ENCODE data around the gene ARV1. TPM values are rescaled to one million over a fixed set of nuclear protein-coding genes. Genes with fewer than 3 reads are reported as not detected.

The ARV1 gene
- total RNA-seq (1 to 10 TPM; 1.5 to 1.8 TPM), total RNA-seq (3.6 to 20.1 (median 9.4) reads per million in 172 experiments)
- polyA plus RNA-seq (2013, experiment 1 of 2): 14.1 TPM
- polyA plus RNA-seq (2013, experiment 2 of 2): 13.9 TPM

GRCh38 chr1:230978491-230979388, at the start of gene ARV1, which contains the start of gene TTC13:
Gene ARV1, plus strand, starts transcription at chr1:230979094. Its CDS starts 12 bp downstream, at chr1:230979106.
Gene TTC13, minus strand, starts transcription at chr1:230978861. Its CDS starts 31 bp downstream, at chr1:230978830.
- Mint-ChIP-seq H3K4me1 (ENCODE audit: low read depth) (peaks cover 35% of the 10 kb centered on the region), H3K27me3 (no peaks in the 10 kb centered on the region), H3K9me3 (no peaks in the 10 kb centered on the region), H3K27ac (peak within 1 kb of the TSS; percentile 94), H3K4me3 (peak within 1 kb of the TSS; percentile 99), H3K36me3 (ENCODE audit: low read depth) (peaks cover 37% of the 10 kb centered on the region)
- Histone ChIP-seq H3K27ac (ENCODE audit: low read depth in 1 of 2, low read length in 2 of 2) (peak within 1 kb of the TSS; percentile 76 to 78), H3K9me3 (ENCODE audit: control insufficient read depth in 1 of 2, insufficient read depth in 1 of 2, low read length in 2 of 2) (no peaks in the 10 kb centered on the region), H3K36me3 (ENCODE audit: insufficient read depth, low read length) (peaks cover 21% of the 10 kb centered on the region), H3K4me1 (ENCODE audit: insufficient read depth, low read length) (peaks cover 50% of the 10 kb centered on the region), H3K4me3 (ENCODE audit: low read length) (peak within 1 kb of the TSS; percentile 84), H3K27me3 (ENCODE audit: control insufficient read depth in 1 of 2, insufficient read depth in 2 of 2, low read length in 2 of 2) (no peaks in the 10 kb centered on the region)
- ChIA-PET POLR2A (interaction anchor here (0.6 to 4.1 kb wide), 10 partner anchors 9 to 359 kb away, joined by 3 to 28 read pairs (median 4); partner anchors contain the start of genes EXOC8, FAM89A and SPRTN), CTCF (interaction anchor here (0.6 to 1.6 kb wide), 15 partner anchors 12 to 337 kb away, joined by 3 to 7 read pairs (median 3); partner anchors contain the start of gene FAM89A)
- DNase-seq (peak; percentile 89 to 99 (median 96)), ATAC-seq (ENCODE audit: poor library complexity) (peak; percentile 89)
- intact Hi-C loops (cut with DNase I, micrococcal nuclease): loop anchor here (1.0 to 10.0 kb wide), 10 partner anchors 60 to 549 kb away; partner anchors contain the start of genes COG2 (in 2 of the 2), C1orf198 (in 1 of the 2), EXOC8 (in 1 of the 2) and GNPAT (in 1 of the 2)
- peak; percentile 71 for TF ChIP-seq CTCF (IDR thresholded peaks at IDR 0.05)

- H3K4me1 ChIP-seq (ENCODE audit: insufficient read depth, low read length): no peaks in the 10 kb centered on the region
- ChIA-PET CTCF (no interaction called here), POLR2A (no interaction called here)
- no peak overlapping the region for H3K4me3 Mint-ChIP-seq
- no peak overlapping the region for H3K27ac ChIP-seq (ENCODE audit: low read depth in 1 of 2, low read length in 2 of 2)
- H3K4me3 ChIP-seq (ENCODE audit: low read length): no peak overlapping the region
- ATAC-seq (ENCODE audit: poor library complexity) (no peak), DNase-seq (no peak)
- peaks cover 86% of the 10 kb centered on the region for H3K36me3 Mint-ChIP-seq (ENCODE audit: low read depth)
- H3K27me3 Mint-ChIP-seq: no peaks in the 10 kb centered on the region
- intact Hi-C loops (cut with DNase I, micrococcal nuclease): no loop called here
- H3K4me1 Mint-ChIP-seq (ENCODE audit: low read depth): no peaks in the 10 kb centered on the region
- TF ChIP-seq CTCF (IDR thresholded peaks at IDR 0.05): no peak
- H3K27me3 ChIP-seq (ENCODE audit: control insufficient read depth in 1 of 2, insufficient read depth in 2 of 2, low read length in 2 of 2): no peaks in the 10 kb centered on the region
- no peaks in the 10 kb centered on the region for H3K9me3 Mint-ChIP-seq
- H3K36me3 ChIP-seq (ENCODE audit: insufficient read depth, low read length): peaks cover 70% of the 10 kb centered on the region
- H3K27ac Mint-ChIP-seq: no peak overlapping the region
- H3K9me3 ChIP-seq (ENCODE audit: control insufficient read depth in 1 of 2, insufficient read depth in 1 of 2, low read length in 2 of 2): no peaks in the 10 kb centered on the region
Measured at GRCh38 chr1:230930986-230931385, 47.9 kb upstream of the ARV1 start.

GRCh38 chr1:230935852-230936251, 43.0 kb upstream of the ARV1 start:
- Histone ChIP-seq H3K4me3 (ENCODE audit: low read length) (no peak overlapping the region), H3K4me1 (ENCODE audit: insufficient read depth, low read length) (no peaks in the 10 kb centered on the region), H3K9me3 (ENCODE audit: control insufficient read depth in 1 of 2, insufficient read depth in 1 of 2, low read length in 2 of 2) (no peaks in the 10 kb centered on the region), H3K36me3 (ENCODE audit: insufficient read depth, low read length) (peaks cover 57% of the 10 kb centered on the region), H3K27ac (ENCODE audit: low read depth in 1 of 2, low read length in 2 of 2) (no peak overlapping the region), H3K27me3 (ENCODE audit: control insufficient read depth in 1 of 2, insufficient read depth in 2 of 2, low read length in 2 of 2) (no peaks in the 10 kb centered on the region)
- intact Hi-C loops (cut with DNase I, micrococcal nuclease): no loop called here
- Mint-ChIP-seq H3K36me3 (ENCODE audit: low read depth) (peaks cover 91% of the 10 kb centered on the region), H3K27ac (peak overlapping the region; percentile 57), H3K4me3 (no peak overlapping the region), H3K27me3 (no peaks in the 10 kb centered on the region), H3K4me1 (ENCODE audit: low read depth) (peaks cover 6% of the 10 kb centered on the region), H3K9me3 (no peaks in the 10 kb centered on the region)
- ChIA-PET POLR2A (no interaction called here), CTCF (no interaction called here)
- ATAC-seq (ENCODE audit: poor library complexity): no peak
- TF ChIP-seq CTCF (IDR thresholded peaks at IDR 0.05): no peak
- DNase-seq: no peak
